GM18520 (cell line): ENCODE measurements around the gene GPSM1.
"Not testable (repeated sequence)": the region's sequence is repeated elsewhere in the genome, so short reads cannot be mapped to it uniquely, and the experiment has no call there.

Experiments
- ATAC-seq: cut with Tn5 transposase; IDR thresholded peaks from one replicate; pipeline ENCODE4 v1.9.1; 2021; ENCODE audit not compliant: unreplicated experiment

Gene GPSM1

DNA sequence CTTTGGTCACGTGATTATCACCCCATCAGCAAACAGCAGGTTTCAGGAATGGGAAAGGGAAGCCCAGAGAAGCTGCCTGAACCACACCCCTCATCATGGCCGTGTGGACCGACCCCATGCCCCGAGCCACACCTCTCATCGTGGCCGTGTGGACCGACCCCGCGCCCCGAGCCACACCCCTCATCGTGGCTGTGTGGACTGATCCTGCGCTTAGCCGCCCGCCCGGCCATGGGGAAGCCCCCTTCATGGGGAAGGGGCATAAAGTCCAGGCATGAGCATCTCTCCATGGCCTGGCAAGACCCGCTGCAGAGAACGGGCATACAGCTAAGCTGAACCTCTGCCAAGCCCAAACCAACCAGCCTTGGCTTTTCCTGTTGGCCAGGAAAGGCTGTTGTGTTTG lies 66.2 kb downstream of the GPSM1 start:
- no peak for ATAC-seq

DNA sequence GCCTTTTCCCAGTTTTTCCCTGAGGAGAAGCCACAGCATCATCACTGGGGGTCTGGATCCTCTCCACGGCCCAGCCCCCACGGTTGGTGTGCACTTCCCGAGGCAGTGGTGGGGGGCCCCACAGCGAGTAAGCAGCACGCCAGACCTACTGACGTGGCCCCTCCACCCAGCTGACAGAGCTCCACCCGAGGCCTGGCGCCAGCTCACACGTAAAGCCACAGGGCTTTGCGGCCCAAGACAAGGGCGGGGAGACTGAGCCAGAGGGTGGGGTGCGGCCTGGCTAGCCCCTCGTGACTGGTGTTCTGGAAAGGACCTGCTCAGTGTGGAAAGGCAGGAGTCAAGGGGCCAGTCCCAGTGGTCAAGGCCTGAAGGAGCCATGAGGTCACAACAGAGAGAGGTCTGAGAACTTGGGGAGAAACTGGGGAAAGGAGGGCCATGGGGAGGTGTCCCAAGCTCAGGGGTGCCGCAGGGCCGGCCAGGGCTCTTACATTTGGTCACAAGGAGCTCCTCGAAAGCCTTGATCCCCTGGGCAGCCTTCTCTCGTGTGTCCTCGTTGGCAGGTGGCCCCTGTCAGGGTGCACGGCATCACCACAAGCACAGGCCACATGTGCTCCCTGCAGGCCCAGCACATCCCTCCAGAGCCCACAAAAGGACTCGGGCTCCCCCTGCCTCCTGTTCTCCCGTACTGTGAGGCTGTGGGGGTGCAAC lies 67.1 kb downstream of the GPSM1 start:
- no peak for ATAC-seq

DNA sequence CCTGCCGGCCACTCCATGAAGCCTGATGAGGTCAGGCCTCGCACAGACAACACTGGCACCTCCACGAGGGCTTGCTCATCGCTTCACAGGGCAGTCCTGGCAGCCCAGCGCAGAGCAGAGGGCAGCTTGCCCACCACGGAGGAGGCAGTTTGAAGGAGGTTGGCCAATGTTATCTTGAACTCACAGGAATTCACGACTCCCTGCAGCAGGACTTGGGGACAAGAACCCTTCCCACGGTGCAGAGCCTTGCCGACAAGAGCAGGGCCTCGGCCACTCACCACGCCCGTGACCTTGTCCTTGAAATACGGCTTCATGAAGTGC lies 67.6 kb downstream of the GPSM1 start:
- ATAC-seq: no peak

DNA sequence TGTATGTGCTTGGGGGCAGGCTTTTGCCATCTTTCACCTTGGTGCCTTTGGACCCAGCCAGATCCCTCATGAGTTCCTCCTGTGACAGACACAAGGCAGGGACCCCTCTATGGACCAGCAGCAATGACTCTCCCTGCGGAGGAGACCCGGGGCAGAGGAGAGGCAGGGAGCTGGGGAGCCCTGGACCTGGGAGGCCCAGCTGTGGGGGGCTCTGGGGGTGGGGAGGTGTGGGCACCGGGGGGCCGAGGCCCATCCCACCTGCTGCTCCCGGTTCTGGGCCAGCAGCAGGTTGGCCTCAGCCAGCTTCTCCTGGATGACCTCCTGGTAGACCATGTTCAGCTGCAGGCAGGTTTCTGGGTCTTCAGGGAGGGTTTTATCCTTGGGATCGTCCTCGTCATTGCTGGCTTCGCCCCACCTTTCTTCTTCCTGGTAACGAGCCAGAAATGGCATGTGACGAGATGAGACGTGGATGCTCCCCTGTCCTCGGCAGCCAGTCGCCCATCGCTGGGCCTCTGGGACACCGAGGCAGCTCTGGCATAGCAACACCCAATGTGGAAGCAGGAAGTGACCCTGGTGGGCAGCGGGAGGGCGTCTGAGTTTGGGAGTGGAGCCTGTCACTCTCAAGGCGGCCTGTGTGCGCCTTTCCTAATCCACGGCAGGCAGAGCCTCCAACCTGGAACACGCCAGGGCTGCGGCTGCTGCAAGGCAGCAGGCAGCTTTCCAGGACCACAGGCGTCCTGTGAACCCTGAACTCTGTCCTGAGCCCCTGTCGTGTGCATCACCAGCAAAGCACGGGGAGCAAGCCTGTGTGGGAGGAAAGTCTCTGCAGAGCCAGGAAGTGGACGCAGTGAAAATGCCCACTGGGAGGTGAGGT lies 68.2 kb downstream of the GPSM1 start:
- no peak for ATAC-seq

GRCh38 chr9:136396219-136396515 lies 68.8 kb downstream of the GPSM1 start:
- ATAC-seq: no peak

DNA sequence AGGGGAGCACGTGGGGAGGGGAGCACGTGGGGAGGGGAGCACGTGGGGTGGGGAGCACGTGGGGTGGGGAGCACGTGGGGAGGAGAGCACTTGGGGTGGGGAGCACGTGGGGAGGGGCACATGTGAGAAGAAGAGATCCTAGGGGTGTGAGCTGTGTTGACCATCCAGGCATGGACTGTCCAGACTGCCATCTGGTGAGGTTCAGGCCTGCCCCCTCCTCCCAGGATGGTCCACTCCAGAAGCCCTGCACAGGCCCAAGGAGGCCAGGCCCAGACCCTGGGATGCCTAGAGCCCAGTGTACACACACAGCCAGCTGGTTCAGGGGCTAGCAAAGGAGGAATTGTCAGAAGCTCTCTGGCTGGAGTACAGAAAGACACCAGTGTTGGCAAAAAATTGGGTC lies 70.3 kb downstream of the GPSM1 start:
- ATAC-seq: no peak

DNA sequence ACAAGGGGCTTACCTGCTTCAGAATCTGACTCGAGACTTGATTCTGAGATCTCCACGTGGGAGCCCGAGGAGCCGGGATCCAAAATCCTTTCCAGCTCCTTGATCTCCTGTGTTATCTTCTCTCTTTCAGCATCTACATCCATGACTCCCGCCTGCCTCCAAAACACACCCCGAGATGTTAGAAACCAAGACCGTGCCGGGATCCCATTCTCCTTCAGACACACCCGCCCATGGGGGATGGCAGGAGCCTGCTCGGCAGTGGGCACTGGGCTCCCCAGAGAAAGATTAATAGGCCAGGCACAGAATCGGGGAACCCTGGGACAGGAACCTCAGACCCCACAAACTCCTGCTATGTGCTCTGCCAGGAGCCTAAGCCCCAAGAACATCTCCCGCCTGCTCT lies 70.9 kb downstream of the GPSM1 start:
- ATAC-seq: no peak

- ATAC-seq: peak; percentile 22
These were observed 72.1 kb downstream of the GPSM1 start for GRCh38 chr9:136399176-136400037.

GRCh38 chr9:136400038-136400834 lies 72.9 kb downstream of the GPSM1 start, which contains the start of gene SNAPC4:
Gene SNAPC4, minus strand, starts transcription at chr9:136400170. Its CDS starts 1,742 bp downstream, at chr9:136398428.
- peak; percentile 63 for ATAC-seq

GRCh38 chr9:136401173-136401922 lies 74.0 kb downstream of the GPSM1 start:
- no peak for ATAC-seq

DNA sequence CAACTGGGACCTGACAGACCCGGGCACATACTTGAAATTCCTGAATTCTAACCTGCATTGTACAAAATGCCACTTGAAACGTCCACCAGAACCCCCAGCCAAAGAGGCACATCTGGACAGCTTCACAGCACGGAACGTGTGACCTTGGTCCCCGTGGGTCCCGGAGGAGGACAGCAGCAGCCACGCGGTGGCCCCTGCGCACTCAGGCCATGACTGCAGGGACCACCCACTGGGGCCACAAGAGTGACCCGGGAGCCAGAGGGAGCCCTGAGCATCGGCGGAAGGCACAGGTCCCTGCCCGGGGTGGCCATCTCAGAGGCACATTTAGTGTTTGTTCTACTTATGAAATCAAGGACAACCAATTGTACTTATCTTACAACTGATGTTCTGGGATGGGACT lies 74.7 kb downstream of the GPSM1 start:
- ATAC-seq: no peak

DNA sequence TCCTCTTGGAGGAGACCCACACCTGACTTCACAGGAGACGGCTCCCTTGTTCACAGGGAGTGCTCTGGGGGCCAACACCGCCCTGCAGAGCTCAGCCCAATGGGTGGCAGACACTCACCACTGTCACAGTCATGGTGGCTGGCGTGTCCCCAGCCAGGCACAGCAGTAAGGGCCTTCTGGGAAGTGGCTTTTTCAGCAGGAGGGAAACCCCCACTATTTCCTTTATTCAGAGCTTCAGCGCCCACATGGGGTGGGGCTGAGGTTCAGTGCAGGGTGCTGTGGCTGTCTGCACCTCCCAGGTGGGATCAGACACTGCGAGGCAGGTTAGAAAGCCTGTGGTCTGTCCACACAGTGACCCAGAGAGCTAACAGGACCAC lies 76.2 kb downstream of the GPSM1 start:
- ATAC-seq: peak; percentile 28

DNA sequence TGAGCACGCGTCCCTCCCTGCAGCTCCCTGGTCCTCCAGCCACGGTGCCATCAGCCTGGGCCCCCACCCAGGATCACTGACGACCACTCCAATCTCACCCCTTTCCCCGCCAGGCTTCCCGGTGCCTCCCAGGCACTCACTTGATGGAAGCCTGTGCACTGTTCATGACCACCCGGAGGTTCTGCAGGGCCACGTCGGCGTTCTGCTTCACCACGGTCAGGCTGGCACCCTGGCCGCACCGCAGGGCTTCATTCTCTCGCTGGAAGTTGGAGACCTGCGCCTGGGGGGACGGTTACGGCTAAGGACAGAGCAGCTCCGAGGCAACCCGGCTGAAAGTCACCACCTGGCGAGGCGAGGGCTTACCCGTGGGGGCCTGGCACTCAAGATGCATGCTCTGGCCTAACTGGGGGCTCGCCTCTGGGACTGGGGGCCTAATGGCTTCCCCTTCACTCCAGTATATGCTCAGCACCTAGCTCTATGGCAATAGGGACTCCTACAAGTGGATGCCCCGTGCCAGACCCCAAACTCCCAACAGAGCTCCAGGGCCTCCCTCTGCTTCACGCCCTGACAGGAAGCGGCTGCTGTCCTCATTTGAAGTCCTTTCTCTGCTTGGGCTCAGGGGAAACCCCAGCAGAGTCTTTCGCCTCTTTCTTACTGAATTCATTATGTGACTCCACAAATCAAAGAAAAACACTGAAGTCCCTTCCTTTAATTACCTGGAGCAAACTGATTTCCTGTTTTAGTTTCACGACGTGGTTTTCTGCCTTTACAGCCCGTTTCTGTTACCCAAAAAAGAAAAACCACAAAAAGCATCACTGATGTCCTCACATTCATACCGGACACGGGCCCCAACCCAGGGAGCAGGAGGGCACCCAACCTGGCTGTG lies 76.8 kb downstream of the GPSM1 start:
- ATAC-seq: no peak

DNA sequence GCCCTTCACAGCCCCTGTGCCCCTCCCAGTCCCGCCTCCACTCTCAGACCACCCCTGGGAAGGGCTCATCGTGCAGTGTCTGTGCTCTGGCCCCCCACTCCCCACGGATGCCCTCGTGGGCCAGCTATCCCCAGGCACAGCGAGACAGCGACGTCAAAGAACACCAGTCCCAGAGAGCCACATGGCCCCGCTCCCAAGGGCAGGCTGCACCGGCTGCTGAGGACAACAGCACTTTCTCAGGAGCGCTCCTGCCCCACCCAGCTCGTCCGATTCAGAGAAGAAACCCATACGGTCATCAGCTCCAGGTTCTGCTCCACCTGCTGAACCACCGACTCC lies 77.4 kb downstream of the GPSM1 start:
- ATAC-seq: no peak

DNA sequence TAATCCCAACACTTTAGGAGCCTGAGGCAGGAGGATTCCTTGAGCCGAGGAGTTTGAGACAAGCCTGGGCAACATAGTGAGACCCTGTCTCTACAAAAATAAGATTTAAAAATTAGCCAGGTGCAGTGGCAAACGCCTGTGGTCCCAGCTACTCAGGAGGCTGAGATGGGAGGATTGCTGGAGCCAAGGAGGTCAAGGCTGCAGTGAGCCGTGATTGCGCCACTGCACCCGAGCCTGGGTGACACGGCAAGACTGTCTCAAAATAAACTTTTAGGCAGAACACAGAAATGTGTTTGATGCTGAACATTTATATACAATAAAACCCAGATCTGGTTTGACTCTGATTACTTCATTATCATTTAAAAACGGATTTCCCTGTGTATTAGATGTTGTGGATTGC lies 78.1 kb downstream of the GPSM1 start:
- no peak for ATAC-seq

DNA sequence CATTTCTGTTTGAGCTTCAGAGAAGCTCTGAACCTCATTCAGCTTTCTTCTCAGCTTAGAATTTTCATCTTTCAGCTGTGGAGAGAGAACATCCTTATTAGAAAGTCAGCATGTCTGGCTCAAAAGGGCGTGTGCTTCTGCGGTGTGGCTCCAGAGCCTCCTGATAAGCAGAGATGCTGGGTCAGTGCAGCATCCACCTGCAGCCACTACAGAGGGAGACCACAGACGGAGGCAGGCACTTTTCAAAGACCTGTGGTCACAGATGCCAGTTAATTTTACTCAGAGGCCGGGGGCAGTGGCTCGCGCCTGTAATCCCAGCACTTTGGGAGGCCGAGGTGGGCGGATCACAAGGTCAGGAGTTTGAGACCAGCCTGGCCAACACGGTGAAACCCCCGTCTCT lies 78.6 kb downstream of the GPSM1 start:
- not testable (repeated sequence) for ATAC-seq

GRCh38 chr9:136407061-136407460 lies 79.7 kb downstream of the GPSM1 start:
- ATAC-seq: not testable (repeated sequence)

GRCh38 chr9:136407911-136408310 lies 80.6 kb downstream of the GPSM1 start:
- no peak for ATAC-seq
